Activated T-cell treated with anti-CD3 and anti-CD28 coated beads for 1 hour (primary cell): ENCODE results near the gene USP10.

Experiments
- DNase-seq: peaks from one replicate; pipeline ENCODE4 v3.0.0-alpha.2; 2020; ENCODE audit warnings: low read depth

Gene USP10

DNA sequence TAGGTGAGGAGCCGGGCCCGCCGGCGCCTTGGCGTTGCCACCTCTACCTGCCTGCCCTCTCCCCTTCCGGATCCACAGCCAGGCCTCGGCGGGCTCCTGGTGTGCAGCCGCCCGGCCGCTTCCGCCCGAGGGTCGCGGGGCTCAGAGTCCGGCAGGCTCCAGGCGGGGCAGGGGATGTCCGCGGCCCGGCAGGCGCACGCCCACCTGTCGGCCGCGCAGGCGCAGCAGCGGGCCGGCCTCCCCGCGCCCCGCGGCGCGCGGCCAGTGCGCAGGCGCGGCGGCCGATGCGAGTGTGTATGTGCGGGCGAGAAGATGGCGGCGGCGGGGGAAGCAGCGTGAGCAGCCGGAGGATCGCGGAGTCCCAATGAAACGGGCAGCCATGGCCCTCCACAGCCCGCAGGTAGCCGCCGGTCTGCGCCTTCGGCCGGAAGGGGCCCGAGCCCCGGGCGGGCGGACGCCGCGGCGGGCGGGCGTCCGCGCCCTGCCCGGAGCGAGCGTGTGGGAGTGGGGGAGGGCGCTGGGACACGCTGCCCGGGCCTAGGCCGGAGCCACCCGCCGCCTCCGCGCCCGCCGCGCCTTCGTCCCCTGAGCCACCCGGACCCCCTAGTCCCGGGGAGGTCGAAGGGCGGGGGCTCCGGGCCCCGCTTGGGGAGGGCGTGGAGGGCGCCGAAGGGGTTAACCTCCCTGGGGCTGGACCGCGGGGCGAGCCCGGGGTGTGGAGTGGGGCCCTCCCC is at the start of gene USP10:
Gene USP10, plus strand, starts transcription at position 289 of the 734 bp plus-strand sequence. Its CDS starts 91 bp downstream, at position 380.
- peak; percentile 78 for DNase-seq

- no peak for DNase-seq
Measured at GRCh38 chr16:84650062-84650991, 49.5 kb upstream of the USP10 start.

GRCh38 chr16:84652566-84652965 is 47.2 kb upstream of the USP10 start:
- DNase-seq: no peak

DNA sequence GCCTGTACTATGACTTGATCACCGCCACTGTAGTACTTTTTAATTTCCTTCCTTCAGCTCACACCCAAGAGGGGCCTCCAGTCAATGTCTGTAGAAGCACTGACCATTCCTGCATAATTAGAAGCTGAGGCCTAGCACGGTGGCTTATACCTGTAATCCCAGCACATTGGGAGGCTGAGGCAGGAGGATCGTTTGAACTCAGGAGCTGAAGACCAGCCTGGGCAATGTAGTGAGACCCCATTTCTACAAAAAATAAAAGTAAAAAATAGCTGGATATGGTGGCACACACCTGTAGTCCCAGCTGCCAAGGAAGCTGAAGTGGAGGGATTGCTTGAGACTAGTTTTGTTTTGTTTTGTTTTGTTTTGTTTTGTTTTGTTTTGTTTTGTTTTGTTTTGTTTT is 45.6 kb upstream of the USP10 start:
- no peak for DNase-seq

DNA sequence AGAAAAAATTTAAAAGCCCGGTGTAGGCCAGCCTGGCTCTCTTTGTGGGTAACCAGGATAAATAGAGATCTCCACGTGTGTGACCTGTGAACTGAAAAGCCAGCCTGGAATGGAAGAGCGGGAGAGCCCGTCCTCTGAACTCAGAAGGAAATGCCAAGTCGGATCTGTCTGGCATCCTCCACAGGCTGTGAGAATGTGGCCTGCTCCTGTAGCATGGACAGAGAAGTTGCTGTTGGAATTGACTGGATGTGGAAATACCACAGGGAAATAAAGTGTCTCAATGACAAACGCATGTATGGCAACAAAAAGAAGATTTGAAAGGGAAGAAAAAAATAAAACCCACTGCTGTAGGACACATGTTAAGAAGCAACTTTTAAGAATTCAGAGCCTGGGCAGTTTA is 44.8 kb upstream of the USP10 start:
- DNase-seq: no peak

- no peak for DNase-seq
Measured at GRCh38 chr16:84656649-84657048, 43.2 kb upstream of the USP10 start.

- no peak for DNase-seq
Measured at GRCh38 chr16:84657229-84657837, 42.5 kb upstream of the USP10 start.

DNA sequence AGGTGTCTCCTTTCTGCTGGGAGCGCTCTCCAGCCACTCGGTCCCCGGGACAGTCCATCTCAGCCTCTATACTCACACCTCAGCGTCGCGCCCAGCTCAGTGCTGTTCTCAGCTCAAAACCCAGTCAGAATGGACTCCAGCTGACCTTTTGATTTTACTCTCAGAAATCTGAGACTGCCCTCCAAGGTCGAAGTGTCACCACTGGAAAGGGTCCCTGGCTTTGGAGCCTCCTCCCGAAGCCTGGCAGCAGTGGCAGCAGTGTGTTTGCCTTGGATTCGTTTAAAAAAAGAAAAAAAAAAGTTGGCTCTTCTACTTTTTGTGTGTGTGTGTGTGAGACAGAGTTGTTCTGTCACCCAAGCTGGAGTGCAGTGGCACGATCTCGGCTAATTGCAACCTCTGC is 41.1 kb upstream of the USP10 start:
- DNase-seq: no peak

DNA sequence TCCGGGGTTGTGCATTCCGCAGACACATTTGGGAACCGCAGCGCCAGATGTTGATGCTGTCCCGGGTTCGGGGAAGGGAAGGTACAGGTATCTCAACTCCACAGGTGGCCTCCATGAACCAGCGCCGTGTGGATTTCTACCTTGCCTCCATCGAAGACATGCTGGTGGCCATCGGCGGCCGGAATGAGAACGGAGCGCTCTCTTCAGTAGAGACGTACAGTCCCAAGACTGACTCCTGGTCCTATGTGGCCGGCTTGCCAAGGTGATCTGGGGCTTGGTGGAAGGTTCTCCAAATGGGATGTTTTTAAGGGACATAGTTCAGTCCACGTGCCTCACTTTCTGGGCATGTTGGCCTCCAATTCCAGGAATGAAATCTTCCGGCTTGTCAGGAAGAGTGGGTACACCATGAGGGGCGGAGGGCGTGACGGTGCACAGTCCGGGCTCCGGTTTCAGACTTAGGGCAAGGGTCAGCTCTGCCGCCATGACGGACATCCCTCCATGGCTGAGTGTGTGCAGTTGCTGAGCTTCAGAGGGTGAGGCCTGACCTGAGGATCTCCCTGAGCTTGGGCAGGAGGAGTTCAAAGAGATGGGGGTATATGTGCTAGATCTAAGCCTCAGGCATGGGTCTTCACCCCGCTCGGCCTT is 40.0 kb upstream of the USP10 start:
- no peak for DNase-seq

DNA sequence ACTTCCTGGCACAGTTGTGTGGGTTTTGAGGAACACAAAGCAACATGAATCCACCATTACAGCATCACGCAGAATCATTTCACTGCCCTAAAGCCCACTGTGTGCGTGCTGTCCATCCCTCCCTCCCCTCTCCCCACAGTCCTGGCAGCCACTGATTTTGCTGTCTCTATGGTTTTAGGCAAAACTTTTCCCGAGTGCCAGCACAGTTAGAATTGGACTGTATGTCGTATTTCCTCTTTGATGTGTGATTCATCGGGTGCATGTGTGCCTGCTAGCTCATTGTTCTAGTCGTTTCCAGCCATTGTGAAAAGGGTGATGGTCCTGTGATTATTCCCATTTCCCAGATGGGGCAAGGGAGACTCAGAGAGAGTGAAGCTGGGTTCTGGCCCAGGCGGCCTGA is 38.8 kb upstream of the USP10 start:
- no peak for DNase-seq

DNA sequence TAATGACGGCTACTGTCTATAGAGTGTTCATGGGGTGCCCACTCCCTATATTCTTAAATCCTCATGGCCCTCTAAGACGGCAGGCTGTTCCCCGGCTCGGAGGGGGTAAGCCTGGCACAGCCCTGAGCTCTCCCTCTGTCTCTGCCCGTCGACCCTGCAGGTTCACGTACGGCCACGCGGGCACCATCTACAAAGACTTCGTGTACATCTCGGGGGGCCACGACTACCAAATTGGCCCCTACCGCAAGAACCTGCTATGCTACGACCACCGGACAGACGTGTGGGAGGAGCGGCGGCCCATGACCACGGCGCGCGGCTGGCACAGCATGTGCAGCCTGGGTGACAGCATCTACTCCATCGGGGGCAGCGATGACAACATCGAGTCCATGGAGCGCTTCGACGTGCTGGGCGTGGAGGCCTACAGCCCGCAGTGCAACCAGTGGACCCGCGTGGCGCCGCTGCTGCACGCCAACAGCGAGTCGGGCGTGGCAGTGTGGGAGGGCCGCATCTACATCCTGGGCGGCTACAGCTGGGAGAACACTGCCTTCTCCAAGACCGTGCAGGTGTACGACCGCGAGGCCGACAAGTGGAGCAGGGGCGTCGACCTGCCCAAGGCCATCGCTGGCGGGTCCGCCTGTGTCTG is 38.3 kb upstream of the USP10 start:
- no peak for DNase-seq

DNA sequence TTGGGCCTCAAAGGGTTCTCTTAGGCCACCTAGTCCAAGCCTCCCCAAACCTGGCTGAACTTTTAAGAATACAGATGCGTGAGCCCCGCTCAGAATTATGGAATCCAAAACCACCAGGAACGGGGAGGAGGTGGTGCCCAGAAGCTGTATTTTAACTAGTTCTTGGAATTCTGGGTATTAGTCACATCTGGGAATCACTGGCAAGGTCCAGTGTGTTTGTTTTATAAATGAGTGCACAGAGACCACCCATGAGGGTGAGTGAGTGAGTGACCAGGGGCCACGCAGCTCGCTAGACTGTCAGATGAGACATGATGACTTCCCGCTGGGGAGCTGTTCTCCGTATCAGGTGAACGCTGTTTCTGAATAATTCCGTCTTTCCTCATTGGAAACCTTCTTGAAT is 37.3 kb upstream of the USP10 start:
- no peak for DNase-seq

- DNase-seq: no peak
Measured at GRCh38 chr16:84663433-84664101, 36.2 kb upstream of the USP10 start.

DNA sequence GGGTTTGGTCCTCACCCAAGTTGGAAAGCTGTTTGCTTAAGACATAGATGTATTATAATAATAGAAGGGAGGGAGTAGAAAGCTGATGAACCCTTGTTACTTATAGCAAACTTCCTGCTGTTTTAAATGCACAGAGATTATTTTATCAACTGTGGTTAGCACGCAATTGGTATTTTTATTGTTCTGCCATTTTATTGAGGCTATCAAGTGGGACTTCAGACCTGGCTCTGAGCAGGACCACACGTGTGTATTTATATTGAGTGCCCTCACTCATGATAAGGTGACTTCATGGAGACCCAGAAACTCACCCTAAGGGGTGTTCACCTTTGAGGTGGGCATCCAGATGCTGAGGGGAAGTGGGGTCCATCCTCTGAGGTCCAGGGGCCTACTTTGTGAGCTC is 34.4 kb upstream of the USP10 start:
- no peak for DNase-seq

- no peak for DNase-seq
Measured at GRCh38 chr16:84665843-84666242, 34.0 kb upstream of the USP10 start.

DNA sequence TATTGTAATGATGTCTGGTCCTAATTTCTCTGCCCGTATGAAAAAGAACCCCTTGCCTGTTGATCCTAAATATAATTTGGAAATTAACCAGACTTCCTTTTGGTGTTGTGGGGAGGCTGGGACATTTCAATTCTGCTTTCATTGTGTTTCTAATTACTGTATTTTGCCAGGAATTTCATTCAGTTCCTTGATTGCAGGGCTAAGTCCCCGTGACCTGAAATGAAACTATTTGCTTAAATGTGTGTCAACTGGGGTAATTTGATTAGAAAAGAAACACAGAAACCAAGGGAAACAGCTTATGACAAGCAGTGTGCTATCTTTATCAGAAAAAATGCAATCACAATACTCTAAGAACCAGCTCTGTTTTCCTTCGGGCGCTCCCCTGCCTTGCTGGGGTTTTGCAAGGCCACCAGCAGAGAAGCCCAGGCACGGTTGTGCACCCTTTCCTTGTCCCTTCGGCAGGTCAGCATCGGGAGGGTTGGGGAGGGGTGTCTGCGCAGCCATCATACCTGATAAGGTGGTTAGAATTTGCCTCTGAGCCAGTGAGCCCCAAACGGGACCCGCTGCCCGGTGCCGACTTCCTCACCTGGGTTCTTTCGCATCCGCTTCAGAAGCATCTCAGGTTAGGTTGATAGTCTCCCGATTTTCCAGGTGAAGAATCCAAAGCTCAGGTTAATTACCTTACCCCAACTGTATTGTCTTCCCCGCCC is 32.0 kb upstream of the USP10 start:
- no peak for DNase-seq

DNA sequence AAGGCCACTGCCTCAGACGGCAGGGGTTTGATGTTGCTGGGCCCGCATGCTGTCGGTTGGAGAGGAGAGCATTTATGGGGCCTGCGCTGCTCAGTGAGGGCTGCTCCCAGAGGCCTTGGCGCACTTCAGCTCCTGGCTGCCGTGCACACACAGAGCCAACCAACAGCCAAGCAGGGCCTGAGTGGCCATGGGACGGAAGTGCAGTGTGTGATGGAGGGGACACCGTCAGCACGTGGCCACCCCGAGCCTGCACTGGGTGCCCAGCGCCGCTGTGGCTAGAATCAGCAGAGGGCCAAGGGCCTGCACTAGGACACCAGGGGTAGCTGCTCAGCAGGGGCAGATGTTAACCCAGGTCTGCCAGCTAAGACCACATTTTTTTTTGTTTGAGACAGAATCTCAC is 29.7 kb upstream of the USP10 start:
- no peak for DNase-seq

DNA sequence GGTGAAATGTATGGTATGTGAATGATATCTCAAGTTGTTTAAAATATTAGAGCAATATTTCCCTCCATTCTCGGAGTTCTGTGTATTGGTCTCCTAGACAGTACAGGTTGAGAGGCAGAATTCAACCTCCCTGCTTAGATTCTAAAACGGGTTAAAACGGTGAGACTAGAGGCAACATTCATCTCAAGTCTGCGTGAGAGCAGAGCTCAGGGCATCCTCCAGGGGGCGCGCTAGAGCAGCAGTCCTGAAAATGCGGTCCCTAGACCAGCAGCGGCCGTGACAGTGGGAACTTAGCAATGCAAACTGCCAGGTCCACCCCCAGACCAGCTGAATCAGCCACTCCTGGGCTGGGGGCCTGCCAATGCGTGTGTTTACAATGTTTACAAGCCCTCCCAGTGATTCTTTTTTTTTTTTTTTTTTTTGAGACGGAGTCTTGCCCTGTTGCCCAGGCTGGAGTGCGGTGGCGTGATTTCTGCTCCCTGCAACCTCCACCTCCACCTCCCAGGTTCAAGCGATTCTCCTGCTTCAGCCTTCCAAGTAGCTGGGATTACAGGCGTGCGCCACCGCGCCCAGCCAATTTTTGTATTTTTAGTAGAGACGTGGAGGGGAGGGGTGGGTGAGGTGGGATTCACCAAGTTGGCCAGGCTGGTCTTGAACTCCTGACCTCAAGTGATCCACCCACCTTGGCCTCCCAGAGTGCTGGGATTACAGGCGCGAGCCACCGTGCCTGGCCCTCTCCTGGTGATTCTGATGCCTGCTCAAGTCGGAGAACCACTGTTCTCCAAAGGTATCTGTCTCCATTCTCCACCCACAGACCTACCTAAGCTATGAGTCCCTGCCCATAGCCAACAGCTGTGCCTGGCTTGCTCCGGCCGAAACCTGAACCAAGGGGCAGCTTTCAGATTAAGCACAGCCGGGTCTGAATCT is 27.3 kb upstream of the USP10 start:
- peak; percentile 81 for DNase-seq

GRCh38 chr16:84673203-84673535 is 26.6 kb upstream of the USP10 start:
- no peak for DNase-seq

DNA sequence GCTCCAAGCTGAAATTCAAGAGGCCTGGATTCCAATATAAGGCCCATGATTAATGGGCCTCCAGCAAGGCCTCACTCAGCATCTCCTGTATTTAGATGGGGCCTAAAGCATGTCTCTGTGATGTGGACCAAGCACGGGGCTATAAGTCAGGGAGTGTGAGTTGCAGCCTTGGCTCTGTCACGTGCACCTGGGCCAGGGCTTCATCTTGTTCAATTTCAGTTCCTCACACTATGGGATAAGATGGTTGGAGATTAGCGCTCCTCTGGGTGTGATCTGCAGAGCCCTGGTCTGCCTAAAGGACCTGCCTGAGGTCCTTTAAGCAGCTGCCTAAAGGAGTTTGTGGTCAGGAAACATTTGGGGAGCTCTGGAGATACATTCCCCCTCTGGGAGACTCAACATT is 26.2 kb upstream of the USP10 start:
- no peak for DNase-seq
